ENCODE data around the gene OR1F1. TPM values are rescaled to one million over a fixed set of nuclear protein-coding genes. Genes with fewer than 3 reads are reported as not detected.
A peak's percentile ranks its signal among the peaks of the same experiment; 100 is the strongest.

Gene OR1F1
- total and polyA plus RNA-seq, 9 of the 15 experiments (the other 6 are each of a cell fraction or from before 2014, with no cell fraction given): 0.15 to 0.61 (median 0.35) TPM; not detected in 3

DNA sequence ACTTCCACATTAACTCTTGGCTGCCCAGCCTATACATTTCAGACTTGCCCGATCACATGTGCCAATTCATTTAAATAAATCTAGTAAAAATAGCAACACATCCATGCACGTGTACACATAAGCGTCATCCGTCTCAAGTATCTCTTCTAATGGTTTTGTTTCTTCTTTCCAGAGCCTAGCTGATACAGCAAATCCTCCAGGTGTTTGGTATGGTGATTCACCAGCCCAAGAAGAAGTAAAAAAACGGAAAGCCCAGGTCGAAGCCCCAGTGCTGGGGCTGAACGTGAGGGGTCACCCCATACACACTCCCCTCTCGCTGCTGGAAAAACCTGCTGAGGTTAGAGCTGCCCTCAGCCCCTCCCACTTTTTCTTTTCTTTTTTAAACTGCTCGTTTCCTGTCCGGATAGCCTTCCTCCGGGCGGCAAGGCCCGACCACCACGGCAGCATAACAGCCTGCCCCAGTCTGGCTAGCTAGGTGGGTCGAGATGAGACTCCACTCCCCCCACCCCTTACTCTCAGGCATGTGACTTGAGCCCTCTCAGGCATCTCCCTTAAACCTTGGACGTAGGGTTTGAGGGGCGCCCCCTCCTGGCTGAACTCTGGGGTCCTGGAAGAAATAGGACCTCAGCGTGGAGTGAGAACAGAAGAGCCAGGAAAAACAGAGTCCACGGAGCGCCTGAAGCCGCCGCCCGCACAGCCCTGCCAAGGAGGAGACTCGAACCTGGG lies 13.9 kb upstream of the OR1F1 start (continued):
- TF ChIP-seq, protein P1, sequence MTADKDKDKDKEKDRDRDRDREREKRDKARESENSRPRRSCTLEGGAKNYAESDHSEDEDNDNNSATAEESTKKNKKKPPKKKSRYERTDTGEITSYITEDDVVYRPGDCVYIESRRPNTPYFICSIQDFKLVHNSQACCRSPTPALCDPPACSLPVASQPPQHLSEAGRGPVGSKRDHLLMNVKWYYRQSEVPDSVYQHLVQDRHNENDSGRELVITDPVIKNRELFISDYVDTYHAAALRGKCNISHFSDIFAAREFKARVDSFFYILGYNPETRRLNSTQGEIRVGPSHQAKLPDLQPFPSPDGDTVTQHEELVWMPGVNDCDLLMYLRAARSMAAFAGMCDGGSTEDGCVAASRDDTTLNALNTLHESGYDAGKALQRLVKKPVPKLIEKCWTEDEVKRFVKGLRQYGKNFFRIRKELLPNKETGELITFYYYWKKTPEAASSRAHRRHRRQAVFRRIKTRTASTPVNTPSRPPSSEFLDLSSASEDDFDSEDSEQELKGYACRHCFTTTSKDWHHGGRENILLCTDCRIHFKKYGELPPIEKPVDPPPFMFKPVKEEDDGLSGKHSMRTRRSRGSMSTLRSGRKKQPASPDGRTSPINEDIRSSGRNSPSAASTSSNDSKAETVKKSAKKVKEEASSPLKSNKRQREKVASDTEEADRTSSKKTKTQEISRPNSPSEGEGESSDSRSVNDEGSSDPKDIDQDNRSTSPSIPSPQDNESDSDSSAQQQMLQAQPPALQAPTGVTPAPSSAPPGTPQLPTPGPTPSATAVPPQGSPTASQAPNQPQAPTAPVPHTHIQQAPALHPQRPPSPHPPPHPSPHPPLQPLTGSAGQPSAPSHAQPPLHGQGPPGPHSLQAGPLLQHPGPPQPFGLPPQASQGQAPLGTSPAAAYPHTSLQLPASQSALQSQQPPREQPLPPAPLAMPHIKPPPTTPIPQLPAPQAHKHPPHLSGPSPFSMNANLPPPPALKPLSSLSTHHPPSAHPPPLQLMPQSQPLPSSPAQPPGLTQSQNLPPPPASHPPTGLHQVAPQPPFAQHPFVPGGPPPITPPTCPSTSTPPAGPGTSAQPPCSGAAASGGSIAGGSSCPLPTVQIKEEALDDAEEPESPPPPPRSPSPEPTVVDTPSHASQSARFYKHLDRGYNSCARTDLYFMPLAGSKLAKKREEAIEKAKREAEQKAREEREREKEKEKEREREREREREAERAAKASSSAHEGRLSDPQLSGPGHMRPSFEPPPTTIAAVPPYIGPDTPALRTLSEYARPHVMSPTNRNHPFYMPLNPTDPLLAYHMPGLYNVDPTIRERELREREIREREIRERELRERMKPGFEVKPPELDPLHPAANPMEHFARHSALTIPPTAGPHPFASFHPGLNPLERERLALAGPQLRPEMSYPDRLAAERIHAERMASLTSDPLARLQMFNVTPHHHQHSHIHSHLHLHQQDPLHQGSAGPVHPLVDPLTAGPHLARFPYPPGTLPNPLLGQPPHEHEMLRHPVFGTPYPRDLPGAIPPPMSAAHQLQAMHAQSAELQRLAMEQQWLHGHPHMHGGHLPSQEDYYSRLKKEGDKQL (CRISPR knock-in tag; IDR thresholded peaks at IDR 0.05; ENCODE audit: borderline replicate concordance): no peak
- TF ChIP-seq OTX1 (CRISPR knock-in tag; IDR thresholded peaks at IDR 0.05): no peak
- TF ChIP-seq, protein P2, sequence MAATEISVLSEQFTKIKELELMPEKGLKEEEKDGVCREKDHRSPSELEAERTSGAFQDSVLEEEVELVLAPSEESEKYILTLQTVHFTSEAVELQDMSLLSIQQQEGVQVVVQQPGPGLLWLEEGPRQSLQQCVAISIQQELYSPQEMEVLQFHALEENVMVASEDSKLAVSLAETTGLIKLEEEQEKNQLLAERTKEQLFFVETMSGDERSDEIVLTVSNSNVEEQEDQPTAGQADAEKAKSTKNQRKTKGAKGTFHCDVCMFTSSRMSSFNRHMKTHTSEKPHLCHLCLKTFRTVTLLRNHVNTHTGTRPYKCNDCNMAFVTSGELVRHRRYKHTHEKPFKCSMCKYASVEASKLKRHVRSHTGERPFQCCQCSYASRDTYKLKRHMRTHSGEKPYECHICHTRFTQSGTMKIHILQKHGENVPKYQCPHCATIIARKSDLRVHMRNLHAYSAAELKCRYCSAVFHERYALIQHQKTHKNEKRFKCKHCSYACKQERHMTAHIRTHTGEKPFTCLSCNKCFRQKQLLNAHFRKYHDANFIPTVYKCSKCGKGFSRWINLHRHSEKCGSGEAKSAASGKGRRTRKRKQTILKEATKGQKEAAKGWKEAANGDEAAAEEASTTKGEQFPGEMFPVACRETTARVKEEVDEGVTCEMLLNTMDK (IDR thresholded peaks at IDR 0.05; ENCODE audit: borderline replicate concordance, insufficient read depth, low read depth, low read length, poor library complexity, severe bottlenecking): peak; percentile 78
- no peak for TF ChIP-seq ZNF699 (CRISPR knock-in tag; IDR thresholded peaks at IDR 0.05; ENCODE audit: insufficient replicate concordance)
- TF ChIP-seq, protein P3, sequence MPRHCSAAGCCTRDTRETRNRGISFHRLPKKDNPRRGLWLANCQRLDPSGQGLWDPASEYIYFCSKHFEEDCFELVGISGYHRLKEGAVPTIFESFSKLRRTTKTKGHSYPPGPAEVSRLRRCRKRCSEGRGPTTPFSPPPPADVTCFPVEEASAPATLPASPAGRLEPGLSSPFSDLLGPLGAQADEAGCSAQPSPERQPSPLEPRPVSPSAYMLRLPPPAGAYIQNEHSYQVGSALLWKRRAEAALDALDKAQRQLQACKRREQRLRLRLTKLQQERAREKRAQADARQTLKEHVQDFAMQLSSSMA (CRISPR knock-in tag; IDR thresholded peaks at IDR 0.05): no peak
- no peak for TF ChIP-seq ZNF707 (CRISPR knock-in tag; conservative IDR thresholded peaks at IDR 0.05)
- no peak for TF ChIP-seq CBFA2T2 (conservative IDR thresholded peaks at IDR 0.05)
- TF ChIP-seq TAF9B (IDR thresholded peaks at IDR 0.05; ENCODE audit: partially characterized antibody): no peak
- TF ChIP-seq, protein P4, sequence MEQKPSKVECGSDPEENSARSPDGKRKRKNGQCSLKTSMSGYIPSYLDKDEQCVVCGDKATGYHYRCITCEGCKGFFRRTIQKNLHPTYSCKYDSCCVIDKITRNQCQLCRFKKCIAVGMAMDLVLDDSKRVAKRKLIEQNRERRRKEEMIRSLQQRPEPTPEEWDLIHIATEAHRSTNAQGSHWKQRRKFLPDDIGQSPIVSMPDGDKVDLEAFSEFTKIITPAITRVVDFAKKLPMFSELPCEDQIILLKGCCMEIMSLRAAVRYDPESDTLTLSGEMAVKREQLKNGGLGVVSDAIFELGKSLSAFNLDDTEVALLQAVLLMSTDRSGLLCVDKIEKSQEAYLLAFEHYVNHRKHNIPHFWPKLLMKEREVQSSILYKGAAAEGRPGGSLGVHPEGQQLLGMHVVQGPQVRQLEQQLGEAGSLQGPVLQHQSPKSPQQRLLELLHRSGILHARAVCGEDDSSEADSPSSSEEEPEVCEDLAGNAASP (IDR thresholded peaks at IDR 0.05): no peak
- TF ChIP-seq FOXM1 (IDR thresholded peaks at IDR 0.05; ENCODE audit: low read depth): no peak
- no peak for TF ChIP-seq FOXM1 (CRISPR knock-in tag; IDR thresholded peaks at IDR 0.05; ENCODE audit: low read depth)
- TF ChIP-seq SMARCE1 (IDR thresholded peaks at IDR 0.05): no peak
- no peak for TF ChIP-seq MCM5 (IDR thresholded peaks at IDR 0.05; ENCODE audit: low read depth)
- TF ChIP-seq GTF2E2 (tag; IDR thresholded peaks at IDR 0.05): no peak
- no peak for TF ChIP-seq FOXA1 (IDR thresholded peaks at IDR 0.05; ENCODE audit: borderline replicate concordance)
- no peak for TF ChIP-seq STAT5B (CRISPR knock-in tag; IDR thresholded peaks at IDR 0.05)
- no peak for TF ChIP-seq ATF1 (CRISPR knock-in tag; IDR thresholded peaks at IDR 0.05)
- no peak; the same call in 1 of the 2 replicates for TF ChIP-seq ATF1 (tag; IDR thresholded peaks at IDR 0.05)
- TF ChIP-seq, protein P5, sequence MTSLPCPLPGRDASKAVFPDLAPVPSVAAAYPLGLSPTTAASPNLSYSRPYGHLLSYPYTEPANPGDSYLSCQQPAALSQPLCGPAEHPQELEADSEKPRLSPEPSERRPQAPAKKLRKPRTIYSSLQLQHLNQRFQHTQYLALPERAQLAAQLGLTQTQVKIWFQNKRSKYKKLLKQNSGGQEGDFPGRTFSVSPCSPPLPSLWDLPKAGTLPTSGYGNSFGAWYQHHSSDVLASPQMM (CRISPR knock-in tag; IDR thresholded peaks at IDR 0.05): no peak
